Left lobe of liver (tissue), 2 donors: ENCODE results near the gene CDC37. TPM values are rescaled to one million over a fixed set of nuclear protein-coding genes. Genes with fewer than 3 reads are reported as not detected.

Experiments used
- ATAC-seq: fragments of 200-7000 bp; cut with Tn5 transposase; one replicate; pipeline ENCODE4 v1.9.1; 2020; ENCODE audit warnings: mild to moderate bottlenecking, moderate library complexity
- DNase-seq: peaks from one replicate; pipeline ENCODE4 v3.0.0-alpha.2; 2020; ENCODE audit warnings: low spot score
- total RNA-seq: library from RNA; stranded (reverse); gene quantifications from one replicate; pipeline ENCODE4 v1.2.1, GENCODE V29; 2021
- donor health status: DM: no; HTN: no; CAD: no; lungs with moderate emphysema.
- donor health status: DM: no; HTN: yes; CAD: no.

The CDC37 gene
- total RNA-seq, result 49.4 TPM

DNA sequence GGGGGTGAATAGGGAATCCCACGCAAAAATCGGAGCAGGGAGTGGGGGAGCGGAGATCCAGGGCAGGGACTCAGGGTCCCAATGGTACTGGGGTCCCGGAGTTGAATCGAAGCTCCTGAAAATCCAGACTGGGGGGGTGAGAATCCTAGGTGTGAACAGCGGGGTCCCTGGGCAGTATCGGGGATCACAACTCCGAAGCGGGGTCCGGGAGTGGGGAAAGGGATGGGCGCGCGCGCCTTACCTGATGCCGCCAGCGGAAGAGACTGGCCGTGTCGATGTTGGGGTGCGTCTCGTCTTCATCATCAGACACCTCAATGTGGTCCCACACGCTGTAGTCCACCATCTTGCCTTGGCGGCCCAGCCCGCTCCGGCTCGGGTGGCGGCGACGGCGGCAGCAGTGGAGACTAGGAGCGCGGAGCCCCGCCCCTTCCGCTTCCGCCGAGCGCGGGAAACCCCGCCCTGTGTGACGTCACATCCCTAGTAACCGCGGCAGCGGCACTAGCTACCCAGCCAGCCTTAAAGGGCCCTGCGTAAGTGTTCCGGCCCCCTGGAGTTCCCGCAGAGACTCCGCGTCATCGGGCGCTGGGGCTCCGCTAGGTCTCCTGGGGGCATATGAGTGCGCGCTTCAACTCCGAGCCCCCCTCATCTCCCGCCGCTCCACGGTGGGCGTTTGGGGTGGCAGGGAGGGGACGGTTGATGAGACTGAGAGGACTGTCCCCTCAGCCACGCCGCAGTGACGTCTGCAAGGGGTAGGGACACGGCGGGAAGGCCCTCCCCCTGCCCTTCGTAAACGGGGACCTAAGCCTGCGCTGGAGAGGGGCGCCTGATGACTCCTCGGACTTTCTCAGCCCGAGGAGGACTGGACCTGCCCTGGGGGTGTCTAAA, at the start of gene CDC37:
Gene CDC37 (minus strand): TSS at position 406 of the 885 bp plus-strand sequence. CDS start 63 bp downstream, at position 343.
- peak; percentile 96 for DNase-seq
- ATAC-seq, result peak; percentile 94

DNA sequence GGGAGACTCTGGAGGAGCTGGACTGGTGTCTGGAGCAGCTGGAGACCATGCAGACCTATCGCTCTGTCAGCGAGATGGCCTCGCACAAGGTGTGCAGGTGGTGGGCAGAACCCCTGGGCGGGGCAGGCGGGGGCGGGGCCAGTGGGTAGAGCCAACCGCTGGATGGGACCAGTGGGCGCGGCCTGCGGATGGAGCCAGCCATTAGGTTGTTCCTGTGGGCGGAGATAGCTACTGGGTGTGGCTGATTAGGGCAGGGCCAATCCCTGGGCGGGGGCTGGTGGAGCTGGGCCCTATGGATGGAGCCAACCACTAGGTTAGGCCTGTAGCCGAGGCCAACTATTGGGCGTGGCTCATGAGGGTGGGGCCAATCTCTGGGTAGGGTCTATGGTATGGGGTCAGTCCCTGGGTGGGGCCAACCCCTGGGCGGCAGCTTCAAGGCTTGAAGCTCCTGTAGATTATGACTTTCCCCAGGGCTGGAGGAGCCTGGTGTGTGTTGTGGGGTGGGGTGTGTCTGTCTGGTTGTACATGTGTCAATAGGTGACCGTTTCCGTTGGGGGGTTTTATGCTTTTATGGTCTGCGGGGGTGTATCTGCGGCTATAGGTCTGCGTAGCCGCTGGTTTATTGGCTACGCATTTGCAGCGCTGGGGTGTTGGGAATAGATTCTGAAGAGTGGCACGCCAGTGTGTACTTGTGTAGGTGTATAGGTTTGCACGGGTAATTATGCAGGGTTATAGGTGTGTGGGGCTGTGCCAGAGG, 47.7 kb upstream of the CDC37 start:
- DNase-seq (no peak), ATAC-seq (no peak)

DNA sequence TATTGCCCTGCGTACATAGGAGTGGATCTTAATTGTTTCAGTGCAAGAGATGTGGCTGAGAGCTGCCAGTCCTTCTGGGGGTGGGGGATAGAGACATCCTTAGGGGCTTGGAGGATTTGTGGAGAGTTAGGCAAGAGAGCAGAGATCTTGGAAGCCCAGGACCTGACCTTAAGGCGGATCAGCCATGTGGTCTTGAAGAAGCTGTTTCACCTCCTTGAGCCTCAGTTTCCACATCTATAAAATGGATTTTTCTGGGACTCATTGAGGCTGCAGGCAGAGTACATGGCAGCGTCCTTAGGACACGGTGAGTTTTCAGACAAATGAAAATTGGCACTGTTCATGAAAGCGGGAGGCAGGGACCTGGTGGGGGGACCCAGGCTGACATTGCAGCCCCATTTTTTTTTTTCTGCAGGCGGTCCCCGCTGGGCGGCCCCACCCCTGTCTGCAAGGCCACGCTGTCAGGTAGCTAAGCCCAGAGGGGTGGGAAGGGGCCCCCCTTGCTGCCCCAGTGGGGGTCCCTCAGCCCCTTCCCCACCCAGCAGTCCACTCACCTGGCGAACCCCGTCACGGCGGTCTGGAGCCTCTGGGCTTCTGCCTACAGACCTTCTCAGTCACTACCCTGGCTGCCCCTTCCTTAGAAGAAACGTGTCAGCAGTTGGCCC, 47.0 kb upstream of the CDC37 start:
- ATAC-seq, result no peak
- no peak for DNase-seq

DNA sequence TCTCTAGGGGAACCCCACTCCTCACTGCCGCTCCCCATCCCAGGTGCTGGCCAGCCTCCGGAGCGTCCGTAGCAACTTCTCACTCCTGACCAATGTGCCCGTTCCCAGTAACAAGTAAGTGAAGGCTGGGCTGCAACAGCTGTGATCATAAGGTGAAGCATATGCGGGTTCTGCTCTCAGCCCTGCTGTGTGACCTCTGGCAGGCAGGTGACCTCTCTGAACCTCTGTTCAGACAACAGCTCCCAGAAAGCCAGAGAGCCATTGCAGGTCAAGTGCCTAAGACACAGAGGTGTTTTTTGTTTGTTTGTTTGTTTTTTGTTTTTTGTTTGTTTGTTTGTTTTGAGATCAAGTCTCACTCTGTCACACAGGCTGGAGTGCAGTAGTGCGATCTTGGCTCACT, 45.7 kb upstream of the CDC37 start:
- DNase-seq (no peak), ATAC-seq (no peak)

DNA sequence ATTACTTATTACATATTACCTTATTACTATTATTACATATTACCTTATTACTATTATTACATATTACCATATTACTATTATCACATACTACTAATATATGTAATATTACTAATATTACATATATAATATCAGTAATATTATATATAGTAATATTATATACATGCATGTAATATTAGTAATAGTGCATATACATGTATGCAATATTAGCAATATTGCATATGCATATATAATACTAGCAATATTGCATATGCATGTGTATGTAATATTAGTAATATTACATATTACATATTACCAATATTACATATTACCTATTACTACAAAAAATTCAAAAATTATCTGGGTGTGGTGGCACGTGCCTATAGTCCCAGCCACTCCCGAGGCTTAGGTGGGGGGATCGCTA, 39.4 kb upstream of the CDC37 start:
- no peak for DNase-seq
- ATAC-seq, result no peak

DNA sequence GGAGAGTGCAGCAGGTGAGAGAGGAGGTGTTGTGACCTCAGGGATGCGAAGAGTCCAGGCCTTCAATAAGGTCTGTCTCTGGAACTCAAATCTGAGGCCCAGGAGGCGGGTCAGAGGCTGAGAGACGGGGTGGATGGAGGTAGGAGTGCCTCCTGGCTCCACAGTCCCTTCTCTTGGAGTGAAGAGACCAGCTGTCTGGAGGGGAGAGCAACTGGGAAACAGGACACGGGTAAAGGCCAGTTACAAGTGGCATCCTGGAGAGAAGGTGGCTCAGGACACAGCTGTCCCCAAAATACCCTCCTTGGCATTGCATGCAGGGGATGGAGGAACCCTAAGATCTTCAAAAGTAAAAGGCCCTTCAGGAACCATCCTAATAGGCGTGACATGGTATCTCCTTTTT, 36.2 kb upstream of the CDC37 start:
- no peak for DNase-seq
- ATAC-seq, result no peak

DNA sequence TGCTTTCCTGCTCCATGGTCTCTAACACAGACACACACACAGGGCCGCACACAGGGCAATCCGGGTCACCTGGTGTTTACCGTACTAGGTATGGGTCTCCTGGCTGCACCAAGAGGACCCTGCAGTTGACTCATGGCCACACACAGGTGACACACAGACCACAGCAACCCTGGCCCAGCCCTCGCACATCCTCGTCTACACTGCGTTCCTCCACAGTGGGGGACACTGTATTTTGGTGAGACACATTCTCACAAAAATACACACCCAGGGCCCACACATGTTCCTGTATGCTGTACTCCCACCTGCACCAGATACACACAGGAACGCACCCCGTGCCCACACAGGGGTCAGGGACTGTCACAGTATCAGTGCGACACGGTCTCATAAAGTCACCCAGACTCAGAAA, 29.8 kb upstream of the CDC37 start:
- ATAC-seq (no peak), DNase-seq (no peak)

DNA sequence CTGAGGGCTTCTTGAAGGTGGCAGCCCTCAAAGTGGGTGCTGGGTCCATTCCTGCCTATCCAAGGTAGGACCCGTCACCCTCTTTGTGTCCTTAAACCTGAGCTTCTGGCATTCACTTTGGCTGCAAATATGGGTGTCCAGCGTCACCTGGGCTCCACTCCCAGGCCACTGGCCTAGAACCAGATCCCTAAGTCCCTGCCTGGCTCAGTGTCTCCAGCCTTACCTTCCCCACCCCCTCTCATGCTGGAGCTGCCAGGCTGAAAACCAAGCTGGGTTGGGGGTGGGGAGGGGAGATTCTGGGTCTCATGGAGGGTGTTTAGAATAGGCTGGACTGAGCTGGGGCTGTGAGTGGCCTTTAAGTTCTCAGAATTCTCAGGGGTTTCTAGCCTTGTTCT, 29.4 kb upstream of the CDC37 start:
- ATAC-seq, result peak; percentile 62
- no peak for DNase-seq

DNA sequence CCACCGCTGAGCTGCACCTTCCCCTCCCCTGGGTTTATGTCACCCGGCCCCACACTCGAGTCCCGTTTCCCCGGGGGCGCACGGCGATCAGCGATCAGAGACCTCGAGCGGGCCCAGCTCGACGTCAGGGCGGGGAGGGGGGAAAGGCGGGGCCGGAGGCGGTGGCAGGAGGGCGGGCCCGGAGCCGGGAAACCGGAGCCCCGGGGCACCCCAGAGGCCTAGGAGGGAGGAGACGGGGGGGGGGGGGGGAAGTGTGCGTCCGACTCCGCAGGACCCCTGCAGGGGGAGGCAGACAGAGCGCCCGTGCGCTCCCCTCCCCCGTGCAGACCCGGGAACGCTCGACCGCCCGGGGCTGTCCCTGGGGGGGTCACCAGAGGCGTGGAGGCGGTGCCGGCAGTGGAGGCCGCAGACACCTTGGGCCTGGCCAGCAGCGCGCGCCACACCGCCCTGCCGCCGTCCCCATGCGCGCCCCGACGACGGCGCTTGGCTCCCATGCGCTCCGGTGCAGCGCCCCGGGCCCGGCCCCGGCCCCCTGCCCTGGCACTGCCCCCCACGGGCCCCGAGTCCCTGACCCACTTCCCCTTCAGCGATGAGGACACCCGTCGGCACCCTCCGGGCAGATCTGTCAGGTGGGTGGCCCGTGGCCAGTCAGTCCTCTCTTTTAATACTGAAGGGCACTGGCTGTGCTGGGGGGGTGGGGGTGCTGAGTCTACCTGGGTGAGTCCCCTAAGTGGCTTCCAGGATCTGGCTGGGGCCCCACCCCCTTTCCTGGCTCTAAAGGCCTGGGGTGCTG, 28.8 kb upstream of the CDC37 start:
- ATAC-seq, result peak; percentile 75

DNA sequence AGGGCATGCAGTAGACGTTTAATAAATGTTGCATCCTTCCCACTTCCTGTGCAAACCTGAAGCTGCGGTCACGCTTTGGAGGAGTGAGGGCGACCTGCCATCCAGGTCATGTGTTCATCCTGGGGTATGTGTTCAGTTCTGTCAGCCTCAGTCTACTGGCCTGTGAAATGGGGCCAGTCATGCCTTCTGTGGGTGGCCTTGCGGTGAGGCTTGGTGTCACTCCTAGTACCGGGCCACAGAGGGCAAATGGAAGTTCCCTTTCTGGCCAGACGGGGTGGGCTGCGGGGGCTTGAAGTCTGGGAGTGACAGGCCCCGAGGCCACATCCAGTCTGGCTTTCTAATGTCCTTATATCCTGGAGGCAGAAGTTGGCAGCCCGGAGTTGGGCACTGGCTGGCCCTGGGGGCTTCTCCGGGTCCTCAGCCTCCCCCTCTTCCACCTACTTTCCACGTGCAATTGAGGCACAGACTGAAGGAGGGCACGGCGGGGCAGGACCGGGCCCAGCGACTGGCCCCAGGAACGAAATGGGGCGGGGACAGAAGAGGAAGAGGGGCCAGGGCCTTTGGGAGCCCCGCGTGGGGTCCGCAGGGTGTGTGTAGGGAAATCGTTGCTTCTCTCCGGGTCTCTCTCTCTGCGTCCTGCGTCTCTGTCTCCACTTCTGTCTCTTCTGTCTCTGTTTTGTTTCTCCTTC, 28.1 kb upstream of the CDC37 start:
- ATAC-seq, result no peak

More for the DNA sequence above, 28.8 kb upstream of the CDC37 start:
- no peak for DNase-seq

DNA sequence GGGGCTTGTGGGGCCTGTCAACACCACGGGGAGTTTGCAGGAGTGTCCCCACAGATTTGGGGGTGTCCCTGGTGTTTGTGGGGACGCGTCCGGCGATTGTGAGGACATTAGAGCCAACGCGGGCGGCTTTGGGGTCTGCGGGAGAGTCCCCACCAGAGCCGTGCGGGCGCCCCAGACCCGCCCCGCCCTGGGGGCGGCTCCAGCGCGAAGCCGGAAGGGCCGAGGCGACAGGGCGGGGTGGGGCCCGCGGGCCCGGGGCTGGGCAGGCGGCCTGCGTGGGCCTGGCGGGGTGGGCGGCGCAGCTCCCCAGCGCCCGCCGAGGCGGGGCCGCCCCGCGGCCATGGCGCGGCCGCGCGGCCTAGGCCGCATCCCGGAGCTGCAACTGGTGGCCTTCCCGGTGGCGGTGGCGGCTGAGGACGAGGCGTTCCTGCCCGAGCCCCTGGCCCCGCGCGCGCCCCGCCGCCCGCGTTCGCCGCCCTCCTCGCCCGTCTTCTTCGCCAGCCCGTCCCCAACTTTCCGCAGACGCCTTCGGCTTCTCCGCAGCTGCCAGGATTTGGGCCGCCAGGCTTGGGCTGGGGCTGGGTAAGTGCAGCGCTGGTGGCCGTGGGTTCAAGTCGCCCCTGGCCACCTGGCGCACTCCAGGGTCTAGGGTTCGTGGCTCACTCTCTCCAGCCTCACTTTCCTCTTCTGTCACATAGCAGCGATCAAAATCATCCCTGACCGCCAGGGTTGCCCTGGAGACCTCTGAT, 27.3 kb upstream of the CDC37 start:
- peak; percentile 68 for ATAC-seq
- no peak for DNase-seq

More for the DNA sequence above, 28.1 kb upstream of the CDC37 start:
- DNase-seq, result no peak

DNA sequence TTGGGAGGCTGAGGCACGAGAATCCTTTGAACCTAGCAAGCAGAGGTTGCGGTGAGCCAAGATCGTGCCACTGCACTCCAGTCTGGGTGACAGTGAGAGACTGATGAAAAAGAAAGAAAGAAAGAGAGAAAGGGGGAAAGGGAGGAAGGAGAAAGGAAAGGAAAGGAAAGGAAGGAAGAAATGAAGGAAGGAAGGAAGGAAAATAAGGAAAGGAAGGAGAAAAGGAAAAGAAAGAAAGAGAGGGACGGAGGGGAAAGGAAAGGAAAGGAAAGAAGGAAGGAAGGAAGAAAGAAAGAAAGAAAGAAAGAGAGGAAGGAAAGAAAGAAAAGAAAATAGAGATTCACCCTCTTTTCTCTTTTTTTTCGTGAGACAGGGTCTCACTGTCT, 25.6 kb upstream of the CDC37 start:
- DNase-seq (no peak), ATAC-seq (no peak)

DNA sequence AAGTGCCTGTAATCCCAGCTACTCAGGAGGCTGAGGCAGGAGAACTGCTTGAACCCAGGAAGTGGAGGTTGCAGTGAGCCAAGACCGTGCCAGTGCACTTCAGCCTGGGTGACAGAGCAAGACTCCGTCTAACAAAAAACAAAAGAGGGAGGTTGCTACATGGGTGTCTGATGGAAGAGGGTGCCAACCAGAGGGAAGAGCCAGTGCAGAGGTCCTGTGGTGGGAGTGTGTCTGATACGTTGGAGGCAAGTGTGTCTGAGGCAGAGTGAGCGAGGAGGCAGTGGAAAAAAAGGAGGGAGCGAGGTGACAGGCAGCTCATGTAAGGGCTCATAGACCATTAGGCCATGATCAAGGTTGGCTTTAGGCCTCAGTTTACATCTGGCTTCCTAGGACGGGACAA, 23.8 kb upstream of the CDC37 start:
- ATAC-seq, result no peak
- no peak for DNase-seq

DNA sequence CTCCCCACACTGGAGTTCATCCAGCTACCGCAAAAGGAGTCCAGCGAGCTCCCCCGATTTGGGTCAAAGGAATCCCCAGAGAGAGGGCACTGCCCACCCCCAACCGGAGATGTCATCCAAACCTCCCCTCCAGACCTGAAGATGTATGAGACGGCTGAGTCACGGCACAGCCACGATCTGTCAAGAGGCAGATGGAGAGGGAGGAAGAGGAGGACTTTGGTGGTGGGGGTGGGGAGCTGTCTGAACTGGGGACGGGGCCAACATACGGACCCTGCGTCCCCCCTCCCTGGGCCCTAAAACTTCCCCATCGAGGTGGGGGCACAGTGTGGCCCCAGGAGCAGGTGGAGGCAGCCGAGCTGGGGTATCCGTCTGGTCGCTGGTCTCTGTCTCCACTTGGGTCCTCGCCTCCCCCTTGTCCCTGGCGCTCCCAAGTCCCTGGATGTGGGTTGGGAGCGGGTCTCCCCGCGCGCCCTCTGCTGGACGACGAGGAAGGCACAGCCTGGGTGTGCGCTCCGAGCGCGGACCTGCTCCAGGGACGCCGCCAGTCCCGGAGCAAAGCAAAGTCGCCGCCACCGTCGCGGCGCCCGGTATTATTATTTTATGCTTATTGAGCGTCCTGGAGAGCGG, 20.8 kb upstream of the CDC37 start:
- ATAC-seq (peak; percentile 96), DNase-seq (peak; percentile 81)

DNA sequence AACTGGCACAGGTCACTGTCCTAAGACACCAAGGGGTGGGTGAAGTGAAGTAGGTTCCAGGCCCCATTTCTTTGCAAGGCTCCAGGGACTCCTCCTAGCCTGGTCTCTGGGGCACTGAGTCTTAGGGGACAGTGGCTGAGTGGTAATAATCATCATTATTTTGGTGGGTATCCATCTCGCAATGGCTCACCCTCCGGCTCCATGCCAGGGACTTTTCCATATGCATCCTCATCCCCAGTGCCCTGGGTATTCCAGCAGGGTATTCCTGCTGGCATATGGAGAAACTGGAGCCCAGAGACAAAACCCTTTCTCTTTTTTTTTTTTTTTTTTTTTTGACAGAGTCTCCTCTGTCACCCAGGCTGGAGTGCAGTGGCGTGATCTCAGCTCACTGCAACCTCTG, 19.5 kb upstream of the CDC37 start:
- DNase-seq (no peak), ATAC-seq (no peak)

DNA sequence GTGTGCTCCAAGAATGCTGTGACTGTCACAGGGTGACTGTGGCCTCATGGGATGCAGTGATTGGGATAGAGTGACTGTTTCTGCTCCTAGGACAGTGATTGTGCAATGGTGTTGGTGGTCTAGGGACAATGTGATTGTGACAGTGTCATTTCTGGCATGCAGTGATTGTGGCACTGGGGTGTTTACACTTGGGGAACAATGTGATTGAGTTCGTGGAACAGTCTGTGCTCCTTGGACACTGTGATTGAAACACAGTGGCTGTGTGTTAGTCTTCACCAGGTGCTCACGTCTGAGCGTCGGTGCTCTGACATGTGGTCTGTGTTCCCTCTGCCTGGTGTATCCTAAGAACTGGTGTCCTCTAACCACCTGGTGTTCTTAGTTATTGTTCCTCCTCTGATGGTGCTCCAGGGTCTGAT, 18.7 kb upstream of the CDC37 start:
- DNase-seq (no peak), ATAC-seq (no peak)

DNA sequence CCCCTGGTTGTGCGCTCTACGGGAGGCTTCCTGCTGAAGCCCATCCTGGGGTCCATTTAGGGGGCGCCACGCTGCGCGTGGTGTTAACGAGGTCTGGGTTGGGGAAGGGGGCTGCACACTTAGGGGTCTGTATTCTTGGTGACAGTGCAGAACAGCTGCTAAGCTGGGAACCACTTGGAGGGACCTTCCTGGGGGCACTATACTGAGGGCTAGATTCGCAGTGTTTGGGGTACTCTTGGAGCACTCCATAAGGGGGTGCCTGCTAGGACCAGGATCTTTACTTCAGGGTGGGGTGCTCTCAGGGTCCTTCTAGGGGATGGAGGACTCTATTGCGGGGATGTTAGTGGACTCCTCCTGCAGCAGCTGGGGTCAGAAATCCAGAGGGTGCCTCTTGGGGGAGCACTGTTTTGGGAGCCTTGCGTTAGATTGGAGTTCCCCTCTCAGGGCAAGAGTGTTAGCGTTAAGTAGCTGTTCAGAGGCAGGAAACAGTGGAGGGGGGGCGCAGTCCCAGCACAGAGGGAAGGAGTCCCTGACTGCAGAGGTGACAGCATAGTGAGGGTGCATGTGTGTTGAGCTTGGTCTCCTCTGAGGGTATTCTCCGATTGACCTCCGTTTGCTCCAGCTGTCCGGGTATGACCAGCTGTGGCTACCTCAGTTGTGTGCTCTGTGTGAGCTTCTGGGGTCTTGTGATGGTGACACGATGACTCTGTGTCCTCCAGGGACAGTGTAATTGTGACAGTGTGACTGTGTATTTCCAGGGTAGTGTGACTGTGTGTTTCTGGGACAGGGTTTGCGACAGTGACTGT, 18.1 kb upstream of the CDC37 start:
- no peak for ATAC-seq
- DNase-seq, result no peak
